WI38 (cell line): ENCODE data around the gene ADAM22.

Experiments
- H3K4me3 ChIP-seq: 2 replicates; pipeline ENCODE4 v1.5.1; 2011; ENCODE audit warnings: low read depth, mild to moderate bottlenecking, control low read depth, low read length
- TF ChIP-seq, protein P1 (sequence below): IDR thresholded peaks from 2 replicates; pipeline ENCODE4 v1.5.1; 2012; ENCODE audit warnings: low read depth, mild to moderate bottlenecking, control low read depth, low read length

ADAM22 gene

DNA sequence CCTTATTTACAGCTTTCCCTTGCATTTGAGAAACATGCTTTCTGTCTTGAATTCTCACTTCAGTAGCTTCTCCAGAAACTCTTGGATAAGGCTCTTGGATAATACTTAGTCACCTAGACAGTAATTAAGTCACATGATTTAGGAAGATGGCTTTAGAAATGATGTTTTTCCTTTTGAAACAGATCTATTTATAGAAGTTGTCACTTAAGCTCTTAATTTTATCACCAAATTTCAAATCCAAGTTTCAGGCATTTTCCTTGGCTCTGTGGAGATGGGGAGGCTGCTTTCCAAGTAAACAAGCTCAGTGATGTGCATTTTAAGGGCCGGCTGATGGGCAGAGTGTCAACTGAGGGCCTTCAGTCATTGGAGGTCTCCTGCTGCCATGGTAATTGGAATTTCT, 155.5 kb downstream of the ADAM22 start:
- TF ChIP-seq, protein P1, sequence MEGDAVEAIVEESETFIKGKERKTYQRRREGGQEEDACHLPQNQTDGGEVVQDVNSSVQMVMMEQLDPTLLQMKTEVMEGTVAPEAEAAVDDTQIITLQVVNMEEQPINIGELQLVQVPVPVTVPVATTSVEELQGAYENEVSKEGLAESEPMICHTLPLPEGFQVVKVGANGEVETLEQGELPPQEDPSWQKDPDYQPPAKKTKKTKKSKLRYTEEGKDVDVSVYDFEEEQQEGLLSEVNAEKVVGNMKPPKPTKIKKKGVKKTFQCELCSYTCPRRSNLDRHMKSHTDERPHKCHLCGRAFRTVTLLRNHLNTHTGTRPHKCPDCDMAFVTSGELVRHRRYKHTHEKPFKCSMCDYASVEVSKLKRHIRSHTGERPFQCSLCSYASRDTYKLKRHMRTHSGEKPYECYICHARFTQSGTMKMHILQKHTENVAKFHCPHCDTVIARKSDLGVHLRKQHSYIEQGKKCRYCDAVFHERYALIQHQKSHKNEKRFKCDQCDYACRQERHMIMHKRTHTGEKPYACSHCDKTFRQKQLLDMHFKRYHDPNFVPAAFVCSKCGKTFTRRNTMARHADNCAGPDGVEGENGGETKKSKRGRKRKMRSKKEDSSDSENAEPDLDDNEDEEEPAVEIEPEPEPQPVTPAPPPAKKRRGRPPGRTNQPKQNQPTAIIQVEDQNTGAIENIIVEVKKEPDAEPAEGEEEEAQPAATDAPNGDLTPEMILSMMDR, result no peak
- H3K4me3 ChIP-seq, result no peak overlapping the region

DNA sequence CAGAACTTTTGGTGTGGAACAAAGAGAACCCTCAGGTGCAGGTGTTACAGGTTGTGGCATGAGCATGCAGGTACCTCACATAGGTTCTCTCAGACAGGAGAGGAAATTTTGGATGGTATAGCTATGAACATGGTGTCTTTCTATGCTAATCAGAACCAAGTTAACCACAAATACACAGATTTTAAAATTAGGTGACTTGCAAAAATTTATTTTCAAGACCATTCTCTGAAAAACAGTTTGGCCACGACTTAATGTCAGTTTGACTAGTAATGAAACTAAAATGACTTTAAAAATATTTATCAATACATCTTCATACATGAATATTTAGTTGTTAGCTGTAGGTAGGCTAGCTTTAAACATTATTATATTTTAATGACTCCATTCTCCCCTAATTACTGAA, 156.2 kb downstream of the ADAM22 start:
- H3K4me3 ChIP-seq, result no peak overlapping the region
- TF ChIP-seq, protein P1, result no peak

DNA sequence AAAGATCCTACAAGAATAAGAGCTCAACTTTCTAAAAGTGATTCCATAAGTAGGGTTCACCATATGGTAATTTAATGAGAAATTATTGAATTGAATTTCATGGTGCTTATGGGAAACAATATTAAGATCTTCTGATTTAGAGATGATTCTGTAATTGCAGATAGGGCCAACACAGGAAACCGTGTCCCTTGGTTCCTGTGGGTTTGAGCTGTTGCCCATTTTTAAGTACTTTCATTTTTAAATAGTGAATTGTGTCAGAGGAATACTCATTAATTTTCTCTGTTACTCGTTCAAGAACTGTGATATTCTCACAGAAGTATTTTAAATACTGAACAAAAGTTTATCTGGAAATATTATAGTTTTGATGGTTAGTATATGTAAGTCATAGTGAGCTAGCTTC, 156.6 kb downstream of the ADAM22 start:
- TF ChIP-seq, protein P1, result no peak
- H3K4me3 ChIP-seq, result no peak overlapping the region

DNA sequence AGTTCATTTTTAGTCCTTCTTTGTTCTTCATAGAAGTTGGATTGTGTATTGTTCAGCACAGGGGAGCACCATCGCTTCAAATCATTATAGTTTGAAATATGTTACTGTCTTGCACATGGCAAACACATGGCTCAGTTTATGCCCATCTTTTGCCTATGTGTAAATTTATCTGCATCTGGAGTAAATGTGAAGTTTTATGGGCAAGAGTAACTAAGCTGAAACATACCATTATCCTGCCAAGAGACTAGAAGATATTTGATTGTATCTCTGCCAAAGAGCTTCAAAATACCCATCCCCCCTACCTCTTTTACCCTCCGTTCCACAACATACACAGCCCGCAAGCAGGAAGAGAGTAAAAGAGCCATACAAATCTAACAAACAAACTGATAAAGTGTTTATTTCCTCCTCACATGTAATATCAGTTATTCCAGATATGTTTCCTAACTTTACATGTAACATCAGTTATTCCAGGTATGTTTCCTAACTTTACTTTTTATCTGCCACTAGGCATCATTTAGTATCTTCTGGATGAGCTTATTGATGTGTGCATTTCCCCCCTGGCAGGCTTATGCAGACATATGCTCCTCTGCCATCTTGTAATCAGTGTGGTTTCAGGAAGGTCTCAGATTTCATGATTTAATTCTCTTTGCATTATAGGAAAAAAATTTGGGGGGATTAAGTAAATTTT, 158.1 kb downstream of the ADAM22 start:
- TF ChIP-seq, protein P1, result no peak

DNA sequence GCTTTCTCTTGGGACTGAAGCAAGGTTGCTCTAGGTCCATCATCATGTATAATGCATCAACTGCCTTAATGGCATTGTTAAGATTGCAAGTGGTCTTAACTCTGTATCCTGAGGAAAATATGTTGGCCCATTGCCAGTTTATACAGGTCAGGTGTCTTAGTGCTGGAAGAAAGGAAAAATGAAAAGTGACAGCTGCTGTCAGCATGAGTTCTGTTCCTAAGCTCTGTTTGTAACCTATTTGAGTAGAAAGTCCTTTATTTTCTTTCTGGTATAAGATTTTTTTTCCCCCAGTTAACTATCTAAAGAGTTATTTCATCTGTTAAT, 158.6 kb downstream of the ADAM22 start:
- H3K4me3 ChIP-seq, result no peak overlapping the region
- TF ChIP-seq, protein P1, result no peak

More for the DNA sequence above, 158.1 kb downstream of the ADAM22 start:
- no peak overlapping the region for H3K4me3 ChIP-seq

DNA sequence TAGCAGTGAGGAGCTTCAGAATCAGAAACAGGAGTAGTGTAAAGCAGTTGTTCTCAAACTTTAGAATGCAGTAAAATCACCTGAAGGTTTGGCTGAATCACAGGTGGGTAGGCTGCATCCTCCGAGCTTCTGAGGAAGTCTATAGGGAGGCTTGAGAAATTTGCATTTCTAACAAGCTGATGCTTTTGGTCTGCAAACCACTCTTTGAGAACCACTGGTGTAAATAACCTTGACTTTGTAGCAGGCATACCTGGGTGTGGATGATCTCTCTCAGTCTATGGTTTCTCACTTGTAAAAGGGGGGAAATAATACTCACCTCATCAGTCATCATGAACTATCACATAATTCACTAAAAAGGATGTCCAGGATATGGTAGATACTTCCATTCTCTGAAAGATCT, 167.7 kb downstream of the ADAM22 start:
- no peak overlapping the region for H3K4me3 ChIP-seq
- TF ChIP-seq, protein P1, result no peak

DNA sequence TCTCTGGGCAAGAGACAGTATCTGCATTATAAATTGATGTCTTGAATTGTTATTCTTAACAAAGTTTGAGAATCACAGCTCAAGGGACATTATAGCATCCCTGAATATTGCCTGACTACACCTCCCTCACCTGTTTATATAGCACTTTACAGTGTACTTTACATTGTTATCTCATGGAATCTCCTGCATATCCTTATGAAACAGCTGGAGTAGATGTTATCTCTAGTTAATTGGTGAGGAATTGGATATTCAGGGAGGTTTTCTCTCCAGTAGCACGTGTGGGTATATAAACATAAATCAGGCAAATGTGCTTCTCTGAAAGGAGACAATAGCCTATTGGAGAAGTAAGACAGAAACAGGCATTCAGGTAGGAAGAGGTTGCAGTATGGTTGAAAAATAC, 168.6 kb downstream of the ADAM22 start:
- no peak overlapping the region for H3K4me3 ChIP-seq
- TF ChIP-seq, protein P1, result no peak
